NCI-H2081 treated with DMSO at 0.1 percent for 48 hours (cell line): ENCODE data around the gene GRM7.

Experiments
- DNase-seq: peaks from one replicate; lab custom pipeline; 2025; lab: John Stamatoyannopoulos, UW

Gene GRM7

DNA sequence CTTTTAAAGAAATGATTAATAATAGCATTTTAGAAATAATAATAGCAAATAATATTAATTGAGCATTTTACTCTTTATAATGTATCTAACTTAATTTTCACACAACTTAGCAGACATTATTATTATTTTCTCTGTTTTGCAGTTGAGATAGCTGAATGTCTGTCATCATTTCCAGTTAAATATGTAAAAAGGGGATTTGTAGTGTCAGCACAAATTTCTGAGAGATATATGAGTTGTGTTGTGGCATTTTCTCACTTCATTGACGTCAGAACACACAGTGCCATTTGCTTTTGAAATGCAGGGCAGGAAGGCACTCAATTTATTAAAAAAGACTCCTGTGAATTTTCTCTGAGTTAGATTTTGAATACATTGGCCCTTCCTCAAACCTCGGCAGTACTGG lies 111.0 kb downstream of the GRM7 start:
- DNase-seq = no peak

GRCh38 chr3:6985848-6986247 lies 124.9 kb downstream of the GRM7 start:
- no peak for DNase-seq

- no peak for DNase-seq
Observed at GRCh38 chr3:6989608-6990291, 128.8 kb downstream of the GRM7 start.

DNA sequence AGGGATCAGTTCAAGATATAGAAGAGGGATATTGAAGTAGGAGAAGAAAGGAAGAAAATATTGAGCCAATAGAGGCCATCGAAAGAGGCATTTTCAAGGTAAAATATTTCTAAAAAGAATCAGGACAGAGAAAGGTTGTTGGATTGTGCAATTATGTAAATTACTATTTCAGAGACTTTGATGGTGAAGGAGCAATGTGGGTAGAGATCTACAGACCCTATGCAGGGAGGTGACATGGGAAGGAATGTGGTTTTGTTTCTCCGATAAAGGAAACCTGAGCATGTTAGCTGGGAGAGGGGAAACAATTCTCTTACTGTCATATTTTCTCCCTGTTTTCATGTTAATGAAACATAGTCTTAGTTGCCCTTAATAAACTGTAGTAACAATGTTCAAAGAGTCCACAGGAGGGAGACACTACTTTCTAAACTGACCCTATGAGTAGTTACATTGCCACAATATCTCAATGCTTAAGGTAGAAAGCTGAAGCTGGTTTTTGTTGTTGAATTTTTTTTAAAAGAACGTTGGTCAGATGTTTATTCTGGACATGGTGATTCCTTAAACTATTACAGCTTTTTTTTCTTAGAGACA lies 133.3 kb downstream of the GRM7 start:
- DNase-seq = no peak

DNA sequence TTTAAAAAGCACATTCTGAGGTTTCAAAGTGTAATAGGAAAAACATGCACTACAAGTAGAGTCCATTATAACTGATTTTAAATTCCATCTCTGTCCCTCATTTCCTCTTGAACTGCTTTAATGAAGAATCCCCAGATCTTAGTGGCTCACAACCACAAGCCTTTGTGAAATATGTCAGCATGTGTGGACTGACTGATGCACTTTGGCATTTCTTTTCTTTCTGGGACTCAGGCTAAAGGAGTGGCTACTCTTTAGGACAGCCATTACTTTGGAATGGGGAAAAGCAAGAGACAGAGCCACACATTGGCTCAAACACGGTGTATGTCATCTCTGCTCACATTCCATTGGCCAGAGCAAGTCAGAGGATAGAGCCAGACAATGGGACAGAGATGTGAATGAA lies 139.6 kb downstream of the GRM7 start:
- DNase-seq = no peak

GRCh38 chr3:7001370-7001769 lies 140.5 kb downstream of the GRM7 start:
- DNase-seq = no peak

DNA sequence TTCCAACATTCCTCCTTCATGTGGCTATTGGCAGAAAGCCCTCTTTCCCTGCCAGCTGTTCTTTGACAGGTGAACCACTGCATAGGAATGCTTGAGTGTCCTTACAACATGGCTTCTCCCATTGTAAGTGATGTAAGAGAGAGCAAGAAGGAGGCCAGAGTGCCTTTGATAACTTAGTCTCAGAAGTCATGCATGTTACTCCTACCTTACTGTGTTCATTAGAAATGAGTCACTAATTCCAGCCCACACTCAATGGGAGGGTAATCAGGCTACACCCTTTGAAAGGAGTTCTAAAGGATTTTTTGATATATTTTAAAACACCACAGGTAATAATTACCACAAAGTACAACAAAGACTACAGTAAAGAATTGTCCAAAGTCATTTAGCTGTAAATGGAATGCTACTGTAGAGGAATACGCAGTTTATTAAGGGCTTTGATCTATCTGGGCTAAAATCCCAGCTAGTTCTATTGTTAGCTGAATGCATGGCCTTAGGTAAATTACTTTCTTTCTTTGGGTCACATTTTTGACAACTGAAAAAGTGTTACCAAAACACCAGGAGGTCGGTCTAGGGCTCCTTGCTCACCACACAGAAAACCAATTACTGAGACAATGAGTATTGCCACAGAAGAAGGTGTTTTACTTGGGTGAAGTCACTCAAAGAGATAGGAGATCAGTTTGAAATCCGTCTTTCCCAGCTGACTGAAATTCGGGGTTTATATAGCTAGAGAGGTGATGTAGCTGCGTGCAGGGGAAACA lies 154.9 kb downstream of the GRM7 start:
- DNase-seq = no peak

GRCh38 chr3:7025581-7026300 lies 164.8 kb downstream of the GRM7 start:
- no peak for DNase-seq

DNA sequence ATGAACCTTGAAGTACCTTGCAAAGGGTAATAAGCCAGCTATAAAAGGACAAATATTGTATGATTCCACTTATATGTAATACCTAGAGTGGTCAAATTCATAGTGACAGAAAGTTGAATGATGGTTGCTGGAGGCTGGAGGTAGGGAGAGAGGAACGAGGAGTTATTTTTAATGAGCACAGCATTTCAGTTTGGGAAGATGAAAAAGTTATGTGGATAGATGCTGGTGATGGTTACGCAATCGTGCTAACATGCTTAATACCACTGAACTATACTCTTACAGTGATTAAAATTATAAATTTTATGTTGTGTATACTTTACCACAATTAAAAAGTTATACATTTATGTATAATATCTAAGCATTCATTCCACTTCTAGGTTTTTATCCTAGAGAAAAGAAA lies 168.6 kb downstream of the GRM7 start:
- no peak for DNase-seq

DNA sequence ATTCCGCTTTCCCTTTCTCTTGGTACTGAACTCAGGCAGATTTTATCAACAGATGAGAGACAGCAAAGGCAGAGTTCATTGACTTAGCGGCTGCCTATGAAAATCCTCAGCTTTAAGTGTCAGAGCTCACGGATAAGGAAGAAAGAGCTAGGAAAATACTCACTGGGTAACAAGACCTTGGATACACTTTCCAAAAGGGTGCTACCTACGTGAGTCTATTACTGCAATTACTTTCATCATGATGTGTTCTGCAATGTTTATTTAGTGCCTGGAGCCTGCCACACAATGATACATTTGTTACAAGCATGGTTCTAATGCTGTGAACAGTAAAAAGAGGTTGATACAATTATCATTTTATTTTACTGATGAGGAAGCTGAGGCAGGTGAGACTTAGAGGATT lies 177.5 kb downstream of the GRM7 start:
- DNase-seq = no peak

- DNase-seq = no peak
Observed at GRCh38 chr3:7062714-7063113, 201.8 kb downstream of the GRM7 start.

DNA sequence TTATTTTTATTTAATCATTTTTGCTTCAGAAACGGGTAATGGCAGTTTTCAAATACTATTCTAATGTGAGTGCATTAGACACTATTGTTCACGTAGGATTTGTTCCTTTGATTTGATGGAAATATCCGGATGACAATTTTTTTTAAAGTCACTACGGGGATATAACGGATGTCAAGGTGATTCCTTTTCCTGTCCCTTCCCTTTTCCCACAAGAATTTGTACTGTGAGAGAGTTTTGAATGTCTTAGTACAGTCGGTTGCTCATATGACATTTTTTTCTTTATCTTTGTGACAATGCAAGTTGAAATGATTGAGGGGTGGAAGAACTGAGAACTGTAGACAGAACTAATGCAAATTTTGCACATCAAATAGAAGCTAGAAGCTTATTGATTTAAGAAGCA lies 209.5 kb downstream of the GRM7 start:
- no peak for DNase-seq

GRCh38 chr3:7074217-7074616 lies 213.3 kb downstream of the GRM7 start:
- DNase-seq = no peak

DNA sequence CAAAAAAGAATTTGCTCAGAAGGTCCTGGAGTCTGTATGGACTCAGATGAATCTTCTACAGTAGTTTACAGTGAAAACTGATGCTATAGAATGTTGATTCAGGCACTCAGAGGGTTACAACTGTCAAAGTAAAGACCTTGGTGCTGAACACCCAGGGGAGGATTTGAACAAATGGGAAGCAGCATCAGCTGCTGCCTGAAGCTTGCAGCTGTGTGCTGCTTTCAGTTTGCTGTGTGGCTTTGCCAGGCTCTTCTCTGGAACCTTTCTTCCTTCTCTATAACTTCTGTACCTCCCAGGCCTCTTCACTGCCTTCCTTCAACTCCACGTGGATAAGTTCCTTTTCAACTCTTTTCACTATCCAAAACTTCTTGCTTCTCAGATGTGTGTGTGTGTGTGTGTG lies 214.2 kb downstream of the GRM7 start:
- DNase-seq = no peak

- no peak for DNase-seq
Observed at GRCh38 chr3:7075901-7076300, 215.0 kb downstream of the GRM7 start.

- no peak for DNase-seq
Observed at GRCh38 chr3:7082244-7082643, 221.3 kb downstream of the GRM7 start.

DNA sequence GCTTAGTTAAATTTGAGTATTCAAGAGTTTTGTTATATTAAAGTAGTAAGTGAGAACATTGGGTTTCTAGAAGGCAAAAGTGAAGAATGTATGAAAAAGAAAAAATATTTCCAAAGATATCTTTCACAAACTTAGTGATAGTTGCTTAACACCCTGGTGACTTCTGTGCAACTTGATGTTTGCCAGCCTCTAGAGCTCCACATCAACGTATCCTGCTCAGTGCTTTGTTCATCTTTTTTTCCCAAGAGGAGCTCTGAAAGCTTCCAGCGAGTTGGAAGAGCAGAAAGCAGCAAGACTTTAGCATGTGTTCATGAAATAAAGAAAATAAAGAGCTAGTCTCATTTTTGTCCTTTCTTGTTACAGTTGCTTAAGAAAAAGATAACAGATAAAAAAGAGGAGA lies 225.5 kb downstream of the GRM7 start:
- DNase-seq = no peak

DNA sequence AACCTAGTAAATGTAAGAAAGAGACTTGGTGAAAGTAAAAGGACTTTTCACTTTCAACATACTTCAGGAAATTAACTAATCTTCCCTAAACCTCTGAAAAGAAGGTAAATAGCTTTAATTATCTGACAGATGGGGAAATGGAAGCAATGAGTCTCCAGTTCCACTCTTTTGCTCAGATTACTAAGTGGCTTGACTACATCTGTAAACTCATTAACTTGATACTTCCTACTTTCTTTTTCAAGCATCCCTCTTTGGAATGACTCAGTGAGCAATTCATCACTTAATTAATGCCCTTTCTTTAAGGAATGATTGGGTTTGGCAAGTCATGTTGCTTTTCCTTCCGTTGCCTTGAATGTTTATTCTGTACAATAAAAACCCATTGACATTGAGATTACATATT lies 234.2 kb downstream of the GRM7 start:
- DNase-seq = no peak

GRCh38 chr3:7100136-7100535 lies 239.2 kb downstream of the GRM7 start:
- no peak for DNase-seq

DNA sequence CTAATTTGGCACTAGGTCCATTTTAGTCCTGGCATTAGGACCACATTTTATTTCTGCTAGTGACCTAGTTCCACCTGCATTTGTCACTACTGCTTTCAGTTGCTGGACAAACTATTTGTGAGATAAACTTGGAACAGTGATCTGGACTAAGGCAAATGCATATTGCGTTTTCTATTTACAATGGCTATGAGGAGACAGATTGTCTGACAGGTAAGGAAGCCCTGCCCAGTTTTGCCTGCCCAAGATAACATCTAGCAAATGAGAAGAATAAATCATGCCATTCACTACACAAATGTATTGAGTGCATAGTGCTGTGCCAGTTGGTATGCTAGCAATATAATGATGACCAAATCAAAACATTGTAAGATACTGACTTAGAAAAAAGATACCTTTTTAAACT lies 245.7 kb downstream of the GRM7 start:
- DNase-seq = no peak

DNA sequence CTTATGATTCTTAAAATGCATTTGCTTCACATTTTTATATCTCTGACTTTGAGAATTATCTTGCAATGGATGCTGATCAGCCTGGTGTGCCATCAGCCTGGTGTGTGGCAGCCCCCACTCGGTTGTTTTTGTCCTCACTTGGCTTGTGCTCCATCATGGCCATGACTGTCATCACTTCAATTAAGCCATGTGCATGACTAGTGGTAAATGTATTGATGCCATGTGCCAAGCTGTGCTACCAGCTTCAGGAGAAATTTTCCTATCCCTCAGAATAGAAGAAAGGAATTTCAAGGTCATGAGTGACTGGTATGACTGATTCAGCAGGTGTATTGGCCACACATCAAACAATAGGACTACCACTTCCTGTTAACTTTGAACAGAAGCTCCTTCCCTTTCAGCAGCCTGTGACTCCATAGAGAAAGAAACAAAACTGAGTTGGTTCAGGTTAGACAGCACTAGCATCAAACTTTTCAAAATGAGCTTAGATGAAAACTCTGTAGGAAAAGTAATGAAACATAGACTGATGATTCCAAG lies 251.7 kb downstream of the GRM7 start:
- DNase-seq = no peak

- no peak for DNase-seq
Observed at GRCh38 chr3:7144697-7145308, 283.9 kb downstream of the GRM7 start.
